GM13976 (cell line): ENCODE measurements around the gene CLIC5.

Experiments
- DNase-seq: peaks from one replicate; pipeline ENCODE4 v3.0.0; 2012; ENCODE audit warnings: low spot score
- in situ Hi-C: fragments of 300-500 bp; cut with MboI; formaldehyde crosslinking; loops from one replicate; pipeline ENCODE4 v1.12.0; 2022; ENCODE audit warnings: low sequenced_read_pairs, mixed read lengths, inconsistent platforms; ENCODE audit not compliant: unreplicated experiment
- TF ChIP-seq, protein P1 (sequence below): IDR thresholded peaks from 2 replicates; pipeline ENCODE4 v1.5.1; 2012; ENCODE audit warnings: borderline replicate concordance, mild to moderate bottlenecking; ENCODE audit not compliant: insufficient read depth; ENCODE audit errors: extremely low read depth, missing control alignments, control extremely low read depth

CLIC5 gene

DNA sequence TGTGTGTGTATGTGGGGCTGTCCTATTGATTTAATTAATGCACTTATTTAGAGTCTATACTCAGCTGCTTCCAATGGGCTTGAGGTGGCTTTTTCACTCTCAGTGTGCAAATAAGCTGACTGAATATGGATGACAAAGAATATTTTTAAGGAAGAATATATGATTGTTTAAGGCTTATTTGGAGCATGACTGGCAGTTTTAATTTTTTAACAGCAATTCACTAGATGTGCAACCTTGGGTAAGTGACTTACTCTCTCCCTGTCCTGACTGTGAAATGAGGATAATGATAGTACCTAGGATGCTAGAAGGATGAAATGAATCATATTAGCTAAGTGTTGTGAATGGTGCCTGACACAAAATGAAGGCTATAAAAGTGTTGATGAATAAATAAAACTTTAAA lies 67.9 kb downstream of the CLIC5 start:
- in situ Hi-C loops = loop anchor here (25.0 kb wide), 1 partner anchor 264 kb away; no protein-coding TSS in a partner anchor
- TF ChIP-seq, protein P1, sequence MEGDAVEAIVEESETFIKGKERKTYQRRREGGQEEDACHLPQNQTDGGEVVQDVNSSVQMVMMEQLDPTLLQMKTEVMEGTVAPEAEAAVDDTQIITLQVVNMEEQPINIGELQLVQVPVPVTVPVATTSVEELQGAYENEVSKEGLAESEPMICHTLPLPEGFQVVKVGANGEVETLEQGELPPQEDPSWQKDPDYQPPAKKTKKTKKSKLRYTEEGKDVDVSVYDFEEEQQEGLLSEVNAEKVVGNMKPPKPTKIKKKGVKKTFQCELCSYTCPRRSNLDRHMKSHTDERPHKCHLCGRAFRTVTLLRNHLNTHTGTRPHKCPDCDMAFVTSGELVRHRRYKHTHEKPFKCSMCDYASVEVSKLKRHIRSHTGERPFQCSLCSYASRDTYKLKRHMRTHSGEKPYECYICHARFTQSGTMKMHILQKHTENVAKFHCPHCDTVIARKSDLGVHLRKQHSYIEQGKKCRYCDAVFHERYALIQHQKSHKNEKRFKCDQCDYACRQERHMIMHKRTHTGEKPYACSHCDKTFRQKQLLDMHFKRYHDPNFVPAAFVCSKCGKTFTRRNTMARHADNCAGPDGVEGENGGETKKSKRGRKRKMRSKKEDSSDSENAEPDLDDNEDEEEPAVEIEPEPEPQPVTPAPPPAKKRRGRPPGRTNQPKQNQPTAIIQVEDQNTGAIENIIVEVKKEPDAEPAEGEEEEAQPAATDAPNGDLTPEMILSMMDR = no peak
- no peak for DNase-seq

DNA sequence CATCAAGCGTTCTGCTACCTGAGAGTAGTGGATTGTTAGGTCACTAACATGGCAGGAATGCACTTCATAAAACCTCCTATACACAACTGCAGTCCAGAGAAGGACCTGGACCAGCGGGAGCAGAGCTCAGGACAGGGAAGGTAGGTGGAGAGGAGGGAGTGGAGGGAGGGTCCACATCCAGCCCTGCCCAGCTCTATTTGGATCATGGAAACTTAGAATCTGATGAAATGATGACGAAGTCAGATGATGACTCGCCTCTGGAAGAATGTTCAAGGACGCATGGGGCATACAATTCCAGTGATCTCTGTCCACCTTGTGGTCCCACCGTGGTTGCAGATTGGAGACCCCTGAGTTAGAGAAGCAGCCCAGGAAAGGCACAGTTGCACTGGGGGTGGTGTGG lies 68.8 kb downstream of the CLIC5 start:
- DNase-seq = no peak
- TF ChIP-seq, protein P1 = no peak
- in situ Hi-C loops = loop anchor here (25.0 kb wide), 1 partner anchor 265 kb away; no protein-coding TSS in a partner anchor

DNA sequence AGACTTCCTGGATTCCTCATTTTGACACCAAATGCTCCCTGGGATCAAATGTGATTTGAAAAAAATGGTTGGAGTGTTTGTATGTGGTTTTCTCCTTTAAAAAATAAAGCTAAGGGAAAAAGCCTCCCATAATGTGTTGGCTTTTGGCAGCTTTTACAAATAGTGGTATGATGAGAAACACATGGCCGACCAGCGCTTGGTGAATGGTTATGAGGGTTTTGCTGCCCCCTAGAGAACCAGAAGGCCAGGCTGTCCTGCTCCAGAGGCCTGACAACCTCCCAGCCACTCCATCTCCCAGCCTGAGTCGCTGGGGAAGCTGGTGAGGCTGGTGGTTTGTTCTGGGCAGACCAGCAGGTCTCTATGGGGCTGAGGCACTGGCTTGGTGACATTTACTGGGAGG lies 69.3 kb downstream of the CLIC5 start:
- TF ChIP-seq, protein P1 = no peak
- in situ Hi-C loops = loop anchor here (25.0 kb wide), 1 partner anchor 266 kb away; no protein-coding TSS in a partner anchor
- DNase-seq = no peak

DNA sequence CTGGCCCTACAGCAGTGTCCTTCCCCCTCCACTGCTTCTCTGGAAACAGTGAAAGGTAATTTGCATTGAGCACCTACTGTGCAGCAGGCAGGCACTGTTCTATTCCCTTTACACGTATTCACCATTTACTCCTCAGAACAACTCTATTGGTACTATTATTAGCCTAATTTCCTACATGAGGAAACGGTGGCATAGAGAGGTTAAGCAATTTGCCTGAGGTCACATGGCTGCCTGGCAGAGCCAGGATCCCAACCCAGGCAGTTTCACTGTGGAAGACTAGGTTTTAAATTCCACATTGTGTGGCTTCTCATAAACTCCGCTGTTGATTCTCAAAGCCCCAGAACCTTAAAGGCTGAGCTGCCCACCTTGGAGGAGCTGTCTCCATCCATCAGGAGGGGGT lies 72.7 kb downstream of the CLIC5 start:
- no peak for DNase-seq
- TF ChIP-seq, protein P1 = no peak
- in situ Hi-C loops = loop anchor here (25.0 kb wide), 1 partner anchor 269 kb away; no protein-coding TSS in a partner anchor

DNA sequence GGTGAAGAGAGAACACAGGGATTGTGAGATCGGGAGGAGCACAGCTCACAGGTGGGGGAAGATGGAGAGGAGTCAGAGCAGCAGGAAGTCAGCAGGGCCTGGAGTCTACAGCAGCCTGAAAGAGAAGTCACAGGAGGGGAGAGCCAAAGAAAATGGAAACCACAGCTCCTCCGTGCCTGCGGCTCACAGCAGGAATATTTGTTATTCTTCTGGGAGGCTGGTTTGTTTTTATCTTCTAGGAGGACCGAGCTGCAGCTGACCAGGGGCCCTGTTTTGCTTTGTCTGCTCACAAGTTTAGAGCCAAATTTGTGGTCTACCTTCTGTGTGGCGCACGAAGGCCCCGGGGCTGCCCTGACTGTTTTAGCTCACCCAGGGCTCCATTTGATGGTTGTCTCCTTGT lies 81.8 kb downstream of the CLIC5 start:
- DNase-seq = no peak
- TF ChIP-seq, protein P1 = no peak
- in situ Hi-C loops = loop anchor here (25.0 kb wide), 1 partner anchor 278 kb away; no protein-coding TSS in a partner anchor

DNA sequence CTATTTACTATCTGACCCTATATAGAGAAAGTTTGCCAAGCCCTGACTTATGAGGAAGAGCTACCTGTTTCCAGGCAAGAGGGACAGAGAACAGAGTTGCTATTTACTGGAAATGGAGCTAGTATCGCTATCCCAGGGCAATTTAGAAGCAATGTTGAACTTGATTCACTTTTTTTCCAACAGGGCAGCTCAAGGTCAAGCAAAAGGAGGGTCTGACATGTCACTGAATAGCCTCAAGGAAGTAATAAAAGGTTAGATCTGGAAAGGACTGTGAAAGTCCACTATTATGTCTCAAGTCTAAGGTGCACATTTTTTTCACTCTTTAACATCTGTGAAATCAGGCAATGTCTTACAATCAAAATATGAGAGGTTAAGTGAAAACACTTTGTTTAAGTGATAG lies 84.4 kb downstream of the CLIC5 start:
- TF ChIP-seq, protein P1 = no peak
- DNase-seq = no peak
- in situ Hi-C loops = loop anchor here (25.0 kb wide), 1 partner anchor 281 kb away; no protein-coding TSS in a partner anchor

DNA sequence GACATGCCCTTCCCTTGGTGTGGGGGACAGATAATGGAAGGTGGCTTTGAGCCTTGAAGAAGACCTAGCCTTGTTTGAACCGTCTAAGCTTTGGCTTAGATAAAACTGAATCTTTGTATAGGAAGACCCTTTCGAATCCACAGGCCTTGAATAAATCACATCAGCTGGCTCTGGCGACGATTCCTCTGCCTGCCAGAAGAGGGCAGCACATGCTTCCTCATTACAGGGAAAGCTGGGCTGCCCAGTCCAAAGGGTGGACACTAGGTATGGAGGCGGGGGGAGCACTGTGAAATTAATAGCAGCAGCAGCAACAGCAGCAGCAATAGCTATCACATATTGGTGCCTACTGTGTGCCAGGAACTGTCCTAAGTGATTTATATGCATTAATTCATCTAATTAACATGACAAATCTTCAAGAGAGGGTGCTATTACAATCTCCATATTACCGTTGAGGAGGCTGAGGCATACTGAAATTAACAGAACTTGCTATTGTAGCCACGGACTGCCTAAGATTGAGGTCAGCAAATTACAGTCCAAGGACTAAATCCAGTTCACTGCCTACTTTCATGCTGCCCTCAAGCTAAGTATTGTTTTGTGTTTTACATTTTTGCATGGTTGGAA lies 85.1 kb downstream of the CLIC5 start:
- peak; percentile 69 for DNase-seq
- TF ChIP-seq, protein P1 = peak; percentile 99
- in situ Hi-C loops = loop anchor here (25.0 kb wide), 1 partner anchor 282 kb away; no protein-coding TSS in a partner anchor
